Activated T-helper 1 cell treated with anti-CD3 and anti-CD28 coated beads, Interleukin-12 subunit alpha, Interleukin-12 subunit beta, Interleukin-2, Interleukin-4 antibody, amounts not matched to agents 30 ng/mL and 10 ng/mL and 1 ng/mL, durations not matched to agents 14 hours and 24 hours and 36 hours (primary cell): Measurements from ENCODE around the gene BCL10. TPM values are rescaled to one million over a fixed set of nuclear protein-coding genes. Genes with fewer than 3 reads are reported as not detected.

Source experiments
- DNase-seq: peaks from one replicate; pipeline ENCODE4 v3.0.0; 2021; ENCODE audit warnings: low spot score
- H3K27ac Mint-ChIP-seq: one replicate; pipeline ENCODE4 v1.8.0; 2021; ENCODE audit warnings: mild to moderate bottlenecking, mixed read lengths
- H3K27me3 Mint-ChIP-seq: one replicate; pipeline ENCODE4 v1.8.0; 2022; ENCODE audit warnings: mild to moderate bottlenecking, moderate library complexity, mixed read lengths; ENCODE audit not compliant: insufficient read depth
- H3K36me3 Mint-ChIP-seq: one replicate; pipeline ENCODE4 v1.8.0; 2021; ENCODE audit warnings: low read depth, mixed read lengths
- H3K4me1 Mint-ChIP-seq: one replicate; pipeline ENCODE4 v1.8.0; 2021; ENCODE audit warnings: low read depth, mixed read lengths
- H3K4me3 Mint-ChIP-seq: one replicate; pipeline ENCODE4 v1.8.0; 2021; ENCODE audit warnings: mild to moderate bottlenecking, moderate library complexity, mixed read lengths
- H3K9me3 Mint-ChIP-seq: one replicate; pipeline ENCODE4 v1.8.0; 2021; ENCODE audit warnings: mixed read lengths
- intact Hi-C: fragments of 100-400 bp; cut with micrococcal nuclease; formaldehyde crosslinking; loops from one replicate; pipeline ENCODE4 v1.15.1; 2024
- total RNA-seq: library from RNA; stranded (reverse); gene quantifications from 2 replicates; pipeline ENCODE4 v1.2.3, GENCODE V29; 2022

Gene BCL10
- total RNA-seq, 1 donor from 2014 or later = 28.8 TPM

GRCh38 chr1:85223334-85223733 is 53.1 kb downstream of the BCL10 start:
- no peaks in the 10 kb centered on the region for H3K36me3 Mint-ChIP-seq
- no peaks in the 10 kb centered on the region for H3K9me3 Mint-ChIP-seq
- intact Hi-C loops = no loop called here
- no peaks in the 10 kb centered on the region for H3K4me1 Mint-ChIP-seq
- DNase-seq = no peak
- H3K27me3 Mint-ChIP-seq = peaks cover 42% of the 10 kb centered on the region
- H3K4me3 Mint-ChIP-seq = no peak overlapping the region
- no peak overlapping the region for H3K27ac Mint-ChIP-seq

GRCh38 chr1:85220756-85221201 is 55.7 kb downstream of the BCL10 start:
- H3K4me1 Mint-ChIP-seq = no peaks in the 10 kb centered on the region

GRCh38 chr1:85219853-85220610 is 56.4 kb downstream of the BCL10 start:
- Mint-ChIP-seq H3K4me1 (no peaks in the 10 kb centered on the region), H3K36me3 (no peaks in the 10 kb centered on the region), H3K27me3 (peaks cover 41% of the 10 kb centered on the region), H3K9me3 (no peaks in the 10 kb centered on the region), H3K27ac (no peak overlapping the region), H3K4me3 (no peak overlapping the region)
- intact Hi-C loops = no loop called here
- DNase-seq = no peak

More at GRCh38 chr1:85220756-85221201, 55.7 kb downstream of the BCL10 start:
- Mint-ChIP-seq H3K36me3 (no peaks in the 10 kb centered on the region), H3K27ac (no peak overlapping the region), H3K9me3 (no peaks in the 10 kb centered on the region), H3K4me3 (no peak overlapping the region), H3K27me3 (peaks cover 46% of the 10 kb centered on the region)
- no peak for DNase-seq
- intact Hi-C loops = no loop called here

- intact Hi-C loops = no loop called here
- Mint-ChIP-seq H3K27me3 (peaks cover 37% of the 10 kb centered on the region), H3K36me3 (no peaks in the 10 kb centered on the region), H3K27ac (no peak overlapping the region), H3K9me3 (no peaks in the 10 kb centered on the region), H3K4me3 (no peak overlapping the region), H3K4me1 (no peaks in the 10 kb centered on the region)
- no peak for DNase-seq
Measured at GRCh38 chr1:85216697-85217096, 59.7 kb downstream of the BCL10 start.

Other genes starting within 250 kb of the BCL10 start
- gene MCOLN3, start 228.1 kb downstream of the BCL10 start, total RNA-seq = 1.3 and 1.7 TPM in 2 replicates
- gene SYDE2, start 75.6 kb downstream of the BCL10 start, total RNA-seq = 0.76 and 0.83 TPM in 2 replicates
- 30.9 and 31.6 TPM in 2 replicates for gene C1orf52, start 17.0 kb downstream of the BCL10 start, total RNA-seq
- 0.22 TPM in 1 of 2 replicates, not detected in the other for gene DDAH1, start 188.5 kb upstream of the BCL10 start, total RNA-seq